GM10266 (cell line): ENCODE data around the gene ZFP62.

ENCODE experiments used
- DNase-seq: peaks from one replicate; pipeline ENCODE4 v3.0.0; 2012; ENCODE audit errors: extremely low spot score
- CTCF ChIP-seq: IDR thresholded peaks from 2 replicates; pipeline ENCODE4 v1.5.1; 2012; ENCODE audit warnings: mild to moderate bottlenecking, low read depth; ENCODE audit not compliant: control insufficient read depth, insufficient read depth; ENCODE audit errors: missing control alignments

Gene ZFP62

GRCh38 chr5:180865981-180866695 lies 5.1 kb upstream of the ZFP62 start:
- no peak for TF ChIP-seq CTCF
- DNase-seq, result no peak

GRCh38 chr5:180862645-180863044 lies 1.6 kb upstream of the ZFP62 start:
- no peak for TF ChIP-seq CTCF
- DNase-seq, result no peak

GRCh38 chr5:180860273-180860886 lies 696 bp downstream of the ZFP62 start:
- DNase-seq, result peak; percentile 79
- peak; percentile 45 for TF ChIP-seq CTCF

- no peak for DNase-seq
- TF ChIP-seq CTCF, result no peak
Observed at GRCh38 chr5:180858586-180858985, 2.5 kb downstream of the ZFP62 start.

GRCh38 chr5:180853848-180854176 lies 7.3 kb downstream of the ZFP62 start:
- DNase-seq, result no peak
- no peak for TF ChIP-seq CTCF

- no peak for DNase-seq
- TF ChIP-seq CTCF, result no peak
Observed at GRCh38 chr5:180853121-180853847, 7.8 kb downstream of the ZFP62 start.

GRCh38 chr5:180852495-180852894 lies 8.6 kb downstream of the ZFP62 start:
- TF ChIP-seq CTCF, result no peak

More at GRCh38 chr5:180852495-180852894, 8.6 kb downstream of the ZFP62 start:
- no peak for DNase-seq
